K562 (cell line): ENCODE results near the gene APLF. TPM values are rescaled to one million over a fixed set of nuclear protein-coding genes. Genes with fewer than 3 reads are reported as not detected.

Experiments
- ATAC-seq: fragments of 200-7000 bp; cut with Tn5 transposase; 3 replicates; pipeline ENCODE4 v1.9.1; 2020; ENCODE audit warnings: moderate library complexity
- BruUV-seq: library from RNA; stranded (reverse); fragments of 400-500 nt; replicated peaks from 2 replicates; lab custom pipeline; 2021; lab: Mats Ljungman, UMichigan
- CTCF ChIA-PET: fragments of 300-600 bp; formaldehyde crosslinking; extraction: SDS; loops from one replicate; lab custom pipeline; 2021; ENCODE audit warnings: low intra/inter-chr PET ratio; lab: Yijun Ruan, JAX
- POLR2A ChIA-PET: fragments of 300-600, 350-650 bp; sonication (Branson Sonifier 250); formaldehyde crosslinking; extraction: SDS; loops from one replicate; lab custom pipeline; 2021; ENCODE audit warnings: antibody characterized with exemption, inconsistent platforms; lab: Yijun Ruan, JAX
- DNase-seq, 4 experiments: peaks; one replicate each; pipeline versions ENCODE4 v3.0.0 to v3.0.0-alpha.2; 2011 to 2018; ENCODE audit warnings: low spot score in 3 of 4, mixed read lengths in 3 of 4; ENCODE audit errors: extremely low read depth in 1 of 4
- FAIRE-seq: peaks from 2 replicates; lab custom pipeline; 2011; peaks lifted over from hg19 to GRCh38; lab: Jason Lieb, UNC
- H2AFZ ChIP-seq: 2 replicates; pipeline ENCODE4 v1.6.0; 2011; ENCODE audit warnings: low read depth, low read length, control low read depth, inconsistent platforms
- H3K27ac ChIP-seq: fragments of 200-600 bp; 3 replicates; pipeline ENCODE4 v1.8.0; 2011; ENCODE audit warnings: low read depth, mild to moderate bottlenecking, control low read depth, inconsistent platforms, low read length, moderate library complexity, mixed read lengths; ENCODE audit errors: extremely low read depth
- H3K27me3 ChIP-seq, 2 experiments: fragments of 300-600 bp in 1 of 2; 2 replicates in 1 of 2; 3 replicates in 1 of 2; pipeline versions ENCODE4 v1.6.0 to v1.8.0; 2011; ENCODE audit warnings: inconsistent platforms in 2 of 2, low read length in 2 of 2, mild to moderate bottlenecking in 1 of 2, mixed read lengths in 1 of 2, moderate library complexity in 1 of 2; ENCODE audit not compliant: control insufficient read depth in 2 of 2, insufficient read depth in 2 of 2
- H3K36me3 ChIP-seq: fragments of 300-600 bp; 3 replicates; pipeline ENCODE4 v1.8.0; 2011; ENCODE audit warnings: mild to moderate bottlenecking, low read length, inconsistent platforms; ENCODE audit not compliant: control insufficient read depth, insufficient read depth
- H3K4me1 ChIP-seq, 2 experiments: fragments of 200-600 bp in 1 of 2; replicated peaks in 1 of 2; 2 replicates in 1 of 2; 3 replicates in 1 of 2; pipeline versions ENCODE4 v1.5.1 to v1.8.0; 2011; ENCODE audit warnings: inconsistent platforms in 2 of 2, low read length in 2 of 2, mild to moderate bottlenecking in 1 of 2, mixed read lengths in 1 of 2, moderate library complexity in 1 of 2; ENCODE audit not compliant: control insufficient read depth in 2 of 2, insufficient read depth in 2 of 2
- H3K4me2 ChIP-seq: 2 replicates; pipeline ENCODE4 v1.6.1; 2011; ENCODE audit warnings: low read length, control low read depth, inconsistent platforms, mixed read lengths; ENCODE audit not compliant: insufficient read depth
- H3K4me3 ChIP-seq: fragments of 200-600 bp; sonication (generic), shearing (Covaris generic); 2 replicates; pipeline ENCODE4 v1.5.1; 2016; ENCODE audit warnings: control low read depth, inconsistent platforms
- H3K79me2 ChIP-seq: fragments of 200-600 bp; 3 replicates; pipeline ENCODE4 v1.8.0; 2011; ENCODE audit warnings: low read length, inconsistent platforms; ENCODE audit not compliant: control insufficient read depth, insufficient read depth
- H3K9ac ChIP-seq, 2 experiments: 2 replicates each; pipeline versions ENCODE4 v1.6.0 to v1.6.1; 2011; ENCODE audit warnings: low read depth in 2 of 2, low read length in 2 of 2, control low read depth in 1 of 2, inconsistent platforms in 1 of 2, mild to moderate bottlenecking in 1 of 2, mixed read lengths in 1 of 2; ENCODE audit not compliant: insufficient read depth in 1 of 2
- H3K9me1 ChIP-seq: one replicate; pipeline ENCODE4 v1.6.0; 2011; ENCODE audit warnings: inconsistent platforms, mild to moderate bottlenecking, low read length, moderate library complexity; ENCODE audit not compliant: control insufficient read depth, insufficient read depth
- H3K9me3 ChIP-seq: replicated peaks from 2 replicates; pipeline ENCODE4 v1.5.1; 2011; ENCODE audit warnings: low read depth, low read length, inconsistent platforms; ENCODE audit not compliant: control insufficient read depth, insufficient read depth
- H4K20me1 ChIP-seq: replicated peaks from 2 replicates; pipeline ENCODE4 v1.6.1; 2011; ENCODE audit warnings: low read length, inconsistent platforms, mixed read lengths; ENCODE audit not compliant: control insufficient read depth, insufficient read depth
- ETV6 ChIP-seq, 3 experiments: fragments of 150-350 bp in 1 of 3; sonication (generic) in 1 of 3; formaldehyde crosslinking in 1 of 3; IDR thresholded peaks; 2 replicates each; pipeline versions ENCODE4 v1.6.1 to v1.8.0; 2014 to 2022; ENCODE audit warnings: borderline replicate concordance in 2 of 3, low read depth in 2 of 3, antibody characterized with exemption in 1 of 3, low read length in 1 of 3, mild to moderate bottlenecking in 1 of 3, missing genetic modification reagents in 1 of 3
- EZH2 ChIP-seq: IDR thresholded peaks from 2 replicates; pipeline ENCODE4 v1.6.1; 2012; ENCODE audit warnings: low read depth, mild to moderate bottlenecking, inconsistent platforms, low read length, borderline replicate concordance
- GTF2A2 ChIP-seq: IDR thresholded peaks from 2 replicates; pipeline ENCODE4 v1.6.1; 2016; ENCODE audit warnings: mild to moderate bottlenecking, missing genetic modification characterization, missing compliant biosample characterization
- MAFG ChIP-seq: fragments of 450-650 bp; conservative IDR thresholded peaks from 2 replicates; pipeline ENCODE4 v1.6.1; 2016; ENCODE audit warnings: missing genetic modification characterization, missing compliant biosample characterization
- NFE2 ChIP-seq: IDR thresholded peaks from 2 replicates; pipeline ENCODE4 v1.6.1; 2014; ENCODE audit warnings: antibody characterized with exemption, low read depth
- WGBS: fragments of 100-300 bp; shearing (Covaris generic); methylation state at CpG from one replicate; pipeline ENCODE4 v1.1.6; 2016; ENCODE audit warnings: low coverage, mixed read lengths; ENCODE audit not compliant: insufficient coverage; ENCODE audit errors: missing lambda C conversion rate; 5-methylcytosine and 5-hydroxymethylcytosine counted together
- in situ Hi-C: fragments of 300-500 bp; cut with MboI; formaldehyde crosslinking; loops from 4 replicates; pipeline ENCODE4 v1.15.0; 2018; ENCODE audit warnings: inconsistent platforms, mixed read lengths
- intact Hi-C: fragments of 100-400 bp; cut with micrococcal nuclease; formaldehyde crosslinking; loops from 2 replicates; pipeline ENCODE4 v1.14.2; 2022
- polyA plus RNA-seq, 8 experiments: library from polyadenylated mRNA; depleted of rRNA in 4 of 8; stranded (reverse) in 5 of 8; unstranded in 3 of 8; fragments of >200 nt; fragmentation: Nextera tagmentation in 2 of 8; fragmentation: Illumina TruSeq in 1 of 8; extraction: Ambion mirVana in 2 of 8; extraction: Trizol in 1 of 8; gene quantifications; 2 replicates each; pipeline versions ENCODE4 v1.2.1 to v1.2.3, GENCODE V29; 2011 to 2014; ENCODE audit warnings: inconsistent platforms in 1 of 8, missing spikeins in 1 of 8
- total RNA-seq, 7 experiments: library from RNA; depleted of rRNA in 6 of 7; stranded (reverse); fragments of >200 nt in 6 of 7; fragmentation: Illumina TruSeq in 2 of 7; extraction: Trizol in 2 of 7; gene quantifications; 2 replicates each; pipeline versions ENCODE4 v1.2.1 to v1.2.3, GENCODE V29; 2011 to 2021; ENCODE audit warnings: low replicate concordance in 1 of 7

Gene APLF
- total and polyA plus RNA-seq, 9 of the 15 experiments (the other 6 are each of a cell fraction or from before 2014, with no cell fraction given) = 0.07 to 1.1 (median 0.71) TPM

GRCh38 chr2:68500649-68501048, 33.3 kb downstream of the APLF start (continued):
- TF ChIP-seq GTF2A2 (tag) (no peak), ETV6 (IDR thresholded peaks at IDR 0.05; ENCODE audit: borderline replicate concordance in 1 of 2, low read depth in 2 of 2, low read length in 1 of 2) (no peak), ETV6 (CRISPR knock-in tag; IDR thresholded peaks at IDR 0.05; ENCODE audit: borderline replicate concordance) (no peak)

GRCh38 chr2:68501768-68502167, 34.4 kb downstream of the APLF start:
- no peak for ATAC-seq
- no TSS peak for BruUV-seq
- FAIRE-seq = no peak
- peaks cover 0 to 10% of the 10 kb centered on the region in 2 experiments; a peak in 2 of 5 replicates for H3K4me1 ChIP-seq
- no peaks in the 10 kb centered on the region for H3K36me3 ChIP-seq
- H4K20me1 ChIP-seq = no peaks in the 10 kb centered on the region
- POLR2A ChIA-PET = interaction anchor here (0.6 kb wide), 1 partner anchor 208 kb away, joined by 4 read pairs; no protein-coding TSS in a partner anchor
- H3K9me1 ChIP-seq = no peaks in the 10 kb centered on the region
- intact Hi-C loops = no loop called here
- TF ChIP-seq NFE2 = peak; percentile 68
- no peak for TF ChIP-seq EZH2
- peak; percentile 48; the same call in 1 of the 2 replicates for TF ChIP-seq MAFG (tag)
- H3K27ac ChIP-seq = no peak overlapping the region
- H3K79me2 ChIP-seq = no peaks in the 10 kb centered on the region
- no peak overlapping the region for H3K4me2 ChIP-seq
- H2AFZ ChIP-seq = peak overlapping the region; percentile 25; the same call in 1 of the 2 replicates
- WGBS = 27% methylated on average over 5 of the region's 5 CpGs
- H3K4me3 ChIP-seq = no peak overlapping the region
- in situ Hi-C loops = no loop called here
- no peaks in the 10 kb centered on the region; the same call in none of the 2 replicates for H3K9me3 ChIP-seq
- CTCF ChIA-PET = no interaction called here
- DNase-seq = peak in 1 of 4 experiments; percentile 12
- no peak overlapping the region for H3K9ac ChIP-seq
- H3K27me3 ChIP-seq = no peaks in the 10 kb centered on the region
